ENCODE measurements around the gene KCNJ9. TPM values are rescaled to one million over a fixed set of nuclear protein-coding genes. Genes with fewer than 3 reads are reported as not detected.

KCNJ9 gene
- total and polyA plus RNA-seq, 10 of the 15 experiments (the other 5 are each of a cell fraction or from before 2014, with no cell fraction given): 0.12 TPM; not detected in 9

DNA sequence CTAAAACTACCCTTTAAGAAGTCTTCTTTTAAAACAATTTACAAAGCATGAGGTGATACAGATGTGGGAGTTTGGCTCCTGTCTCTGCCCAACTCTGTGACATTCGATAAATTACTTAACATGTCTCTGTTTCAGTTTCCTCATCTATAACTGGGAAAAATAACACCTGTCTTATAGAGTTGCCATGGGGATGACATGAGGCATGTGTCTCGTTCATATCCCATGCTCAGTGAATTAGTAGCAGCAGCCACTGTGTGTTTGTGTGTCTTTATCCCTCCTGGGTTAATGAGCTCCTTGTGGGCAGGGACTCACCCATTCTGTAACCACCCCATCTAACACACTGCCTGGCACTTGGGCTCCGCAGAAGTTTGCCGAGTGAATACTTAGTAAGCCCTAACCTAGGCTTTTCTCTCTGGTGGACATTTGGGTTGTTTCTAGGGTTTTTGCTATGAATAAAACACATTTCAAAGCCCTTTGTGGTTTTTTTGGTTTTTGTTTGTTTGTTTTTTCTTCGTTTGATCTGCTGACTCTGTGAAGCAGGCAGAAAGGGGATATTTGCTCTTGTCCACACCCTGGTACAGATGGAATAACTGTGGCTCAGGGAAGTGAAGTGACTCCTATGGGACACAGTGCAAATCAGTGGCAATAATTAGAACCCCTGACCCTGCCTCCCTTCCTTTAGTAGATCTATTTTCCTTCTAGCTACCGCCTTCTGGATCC lies 797 bp upstream of the KCNJ9 start:
- no peaks in the 10 kb centered on the region for H4K20me1 ChIP-seq (ENCODE audit: control insufficient read depth, insufficient read depth)
- 23% methylated on average over 6 of the region's 6 CpGs for WGBS (ENCODE audit: insufficient coverage, insufficient replicate concordance, low lambda C conversion rate, missing lambda C conversion rate)
- no peak overlapping the region for H3K4me2 ChIP-seq (ENCODE audit: control insufficient read depth, insufficient read depth)
- SMC1A ChIA-PET (ENCODE audit: uncharacterized antibody, unreplicated experiment): interaction anchor here (0.6 to 8.9 kb wide), 7 partner anchors 23 to 296 kb away, joined by 3 to 89 read pairs (median 3); no protein-coding TSS in a partner anchor
- TF ChIP-seq MTA2 (IDR thresholded peaks at IDR 0.05; ENCODE audit: low read depth) (no peak), SMAD5 (IDR thresholded peaks at IDR 0.05; ENCODE audit: low read depth) (no peak), SIN3A (IDR thresholded peaks at IDR 0.05; ENCODE audit: low read depth, low read length) (no peak), BACH1 (IDR thresholded peaks at IDR 0.05; ENCODE audit: borderline replicate concordance) (no peak), RAD21 (IDR thresholded peaks at IDR 0.05; ENCODE audit: insufficient read depth, low read depth, low read length) (no peak), TARDBP (IDR thresholded peaks at IDR 0.05; ENCODE audit: borderline replicate concordance) (no peak), KDM1A (IDR thresholded peaks at IDR 0.05; ENCODE audit: borderline replicate concordance) (no peak)
- TF ChIP-seq, protein P1, sequence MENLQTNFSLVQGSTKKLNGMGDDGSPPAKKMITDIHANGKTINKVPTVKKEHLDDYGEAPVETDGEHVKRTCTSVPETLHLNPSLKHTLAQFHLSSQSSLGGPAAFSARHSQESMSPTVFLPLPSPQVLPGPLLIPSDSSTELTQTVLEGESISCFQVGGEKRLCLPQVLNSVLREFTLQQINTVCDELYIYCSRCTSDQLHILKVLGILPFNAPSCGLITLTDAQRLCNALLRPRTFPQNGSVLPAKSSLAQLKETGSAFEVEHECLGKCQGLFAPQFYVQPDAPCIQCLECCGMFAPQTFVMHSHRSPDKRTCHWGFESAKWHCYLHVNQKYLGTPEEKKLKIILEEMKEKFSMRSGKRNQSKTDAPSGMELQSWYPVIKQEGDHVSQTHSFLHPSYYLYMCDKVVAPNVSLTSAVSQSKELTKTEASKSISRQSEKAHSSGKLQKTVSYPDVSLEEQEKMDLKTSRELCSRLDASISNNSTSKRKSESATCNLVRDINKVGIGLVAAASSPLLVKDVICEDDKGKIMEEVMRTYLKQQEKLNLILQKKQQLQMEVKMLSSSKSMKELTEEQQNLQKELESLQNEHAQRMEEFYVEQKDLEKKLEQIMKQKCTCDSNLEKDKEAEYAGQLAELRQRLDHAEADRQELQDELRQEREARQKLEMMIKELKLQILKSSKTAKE (IDR thresholded peaks at IDR 0.05; ENCODE audit: low read depth, poor library complexity, severe bottlenecking): no peak
- TF ChIP-seq, protein P2, sequence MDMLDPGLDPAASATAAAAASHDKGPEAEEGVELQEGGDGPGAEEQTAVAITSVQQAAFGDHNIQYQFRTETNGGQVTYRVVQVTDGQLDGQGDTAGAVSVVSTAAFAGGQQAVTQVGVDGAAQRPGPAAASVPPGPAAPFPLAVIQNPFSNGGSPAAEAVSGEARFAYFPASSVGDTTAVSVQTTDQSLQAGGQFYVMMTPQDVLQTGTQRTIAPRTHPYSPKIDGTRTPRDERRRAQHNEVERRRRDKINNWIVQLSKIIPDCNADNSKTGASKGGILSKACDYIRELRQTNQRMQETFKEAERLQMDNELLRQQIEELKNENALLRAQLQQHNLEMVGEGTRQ (IDR thresholded peaks at IDR 0.05; ENCODE audit: borderline replicate concordance, low read depth, low read length): no peak
- TF ChIP-seq, protein P3, sequence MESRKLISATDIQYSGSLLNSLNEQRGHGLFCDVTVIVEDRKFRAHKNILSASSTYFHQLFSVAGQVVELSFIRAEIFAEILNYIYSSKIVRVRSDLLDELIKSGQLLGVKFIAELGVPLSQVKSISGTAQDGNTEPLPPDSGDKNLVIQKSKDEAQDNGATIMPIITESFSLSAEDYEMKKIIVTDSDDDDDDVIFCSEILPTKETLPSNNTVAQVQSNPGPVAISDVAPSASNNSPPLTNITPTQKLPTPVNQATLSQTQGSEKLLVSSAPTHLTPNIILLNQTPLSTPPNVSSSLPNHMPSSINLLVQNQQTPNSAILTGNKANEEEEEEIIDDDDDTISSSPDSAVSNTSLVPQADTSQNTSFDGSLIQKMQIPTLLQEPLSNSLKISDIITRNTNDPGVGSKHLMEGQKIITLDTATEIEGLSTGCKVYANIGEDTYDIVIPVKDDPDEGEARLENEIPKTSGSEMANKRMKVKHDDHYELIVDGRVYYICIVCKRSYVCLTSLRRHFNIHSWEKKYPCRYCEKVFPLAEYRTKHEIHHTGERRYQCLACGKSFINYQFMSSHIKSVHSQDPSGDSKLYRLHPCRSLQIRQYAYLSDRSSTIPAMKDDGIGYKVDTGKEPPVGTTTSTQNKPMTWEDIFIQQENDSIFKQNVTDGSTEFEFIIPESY (IDR thresholded peaks at IDR 0.05): no peak
- H3K4me3 ChIP-seq: no peak overlapping the region
- no peaks in the 10 kb centered on the region; the same call in 1 of the 2 replicates for H3K4me1 ChIP-seq (ENCODE audit: control insufficient read depth, insufficient read depth, low read length)
- DNase-seq (ENCODE audit: low read depth, low spot score) (no peak), ATAC-seq (no peak), FAIRE-seq (no peak)
- intact Hi-C loops (cut with micrococcal nuclease; ENCODE audit: unreplicated experiment) (no loop called here), in situ Hi-C loops (cut with MboI) (no loop called here)
- no peak overlapping the region for H3K27ac ChIP-seq (ENCODE audit: control insufficient read depth, insufficient read depth)
- RAD21 ChIA-PET (ENCODE audit: unreplicated experiment): interaction anchor here (0.9 to 4.9 kb wide), 4 partner anchors 17 to 35 kb away, joined by 3 to 50 read pairs (median 4); partner anchors contain the start of gene IGSF8
- no peak overlapping the region for H2AFZ ChIP-seq (ENCODE audit: control insufficient read depth, low read depth, low read length)
- H3K9ac ChIP-seq (ENCODE audit: control insufficient read depth, insufficient read depth, low read length): no peak overlapping the region
- no peaks in the 10 kb centered on the region for H3K36me3 ChIP-seq (ENCODE audit: control insufficient read depth in 2 of 2, insufficient read depth in 2 of 2, low read length in 1 of 2)
- H3K27me3 ChIP-seq (replicated peaks in 1 of 2; ENCODE audit: control insufficient read depth in 2 of 2, insufficient read depth in 2 of 2, low read length in 1 of 2): peaks cover 0 to 2% of the 10 kb centered on the region in 2 experiments; a peak in 3 of 4 replicates
- POLR2A ChIA-PET: no interaction called here
- no TSS peak for BruUV-seq (replicated peaks)
- H3K9me3 ChIP-seq (replicated peaks; ENCODE audit: control insufficient read depth, insufficient read depth, low read length): no peaks in the 10 kb centered on the region
- H3K79me2 ChIP-seq (ENCODE audit: control insufficient read depth, insufficient read depth, low read length): no peaks in the 10 kb centered on the region
- CTCF ChIA-PET: interaction anchor here (0.7 to 49.8 kb wide), 9 partner anchors 4 to 296 kb away, joined by 3 to 1035 read pairs (median 8); partner anchors contain the start of genes IGSF8, KCNJ10 and KCNJ9
